ENCODE measurements around the gene SHLD1.
"Not testable (repeated sequence)": the region's sequence is repeated elsewhere in the genome, so short reads cannot be mapped to it uniquely, and the experiment has no call there.

The SHLD1 gene, protein sequence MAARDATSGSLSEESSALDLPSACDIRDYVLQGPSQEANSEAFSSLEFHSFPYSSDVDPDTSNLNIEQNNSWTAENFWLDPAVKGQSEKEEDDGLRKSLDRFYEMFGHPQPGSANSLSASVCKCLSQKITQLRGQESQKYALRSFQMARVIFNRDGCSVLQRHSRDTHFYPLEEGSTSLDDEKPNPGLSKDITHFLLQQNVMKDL

DNA sequence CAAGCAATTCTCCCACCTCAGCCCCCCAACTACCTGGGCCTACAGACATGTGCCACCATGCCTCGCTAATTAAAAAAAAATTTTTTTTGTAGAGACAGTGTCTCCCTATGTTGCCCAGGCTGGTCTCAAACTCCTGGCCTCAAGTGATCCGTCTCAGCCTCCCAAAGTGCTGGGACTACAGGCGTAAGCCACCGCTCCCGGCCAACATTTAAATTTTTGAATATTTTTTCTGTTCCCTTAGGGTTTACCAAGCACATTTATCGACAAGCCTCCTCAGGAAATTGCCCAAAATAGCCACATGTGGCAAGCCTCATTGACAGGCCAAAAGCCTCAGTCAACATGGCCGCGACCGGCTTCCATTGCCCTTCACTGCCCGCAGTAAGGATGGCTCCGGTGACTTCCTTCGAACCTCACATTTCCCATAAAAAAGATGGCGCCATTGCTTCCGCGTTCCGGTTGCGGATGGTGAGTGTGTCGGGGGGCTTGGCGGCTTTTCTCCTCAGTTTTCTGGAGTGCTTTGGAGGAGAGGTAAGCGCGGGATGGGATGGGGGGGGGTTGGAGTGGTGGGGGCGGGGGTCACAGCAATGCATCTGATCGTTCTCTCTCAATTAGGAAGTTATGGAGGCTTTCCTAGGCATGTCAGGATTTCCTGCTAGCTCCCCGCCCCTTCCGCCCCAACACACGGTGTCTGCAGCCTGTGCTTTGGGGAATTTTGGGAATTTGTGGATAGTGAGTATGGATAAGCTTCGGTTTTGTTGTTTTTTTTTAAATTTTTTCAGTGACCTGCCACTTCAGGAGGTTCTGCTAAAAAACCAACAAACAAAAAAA is at the start of gene SHLD1:
Gene SHLD1, plus strand, starts transcription at position 450 of the 828 bp plus-strand sequence. CDS start 22,465 bp downstream, outside the sequence.
- DNase-seq = peak; percentile 85

DNA sequence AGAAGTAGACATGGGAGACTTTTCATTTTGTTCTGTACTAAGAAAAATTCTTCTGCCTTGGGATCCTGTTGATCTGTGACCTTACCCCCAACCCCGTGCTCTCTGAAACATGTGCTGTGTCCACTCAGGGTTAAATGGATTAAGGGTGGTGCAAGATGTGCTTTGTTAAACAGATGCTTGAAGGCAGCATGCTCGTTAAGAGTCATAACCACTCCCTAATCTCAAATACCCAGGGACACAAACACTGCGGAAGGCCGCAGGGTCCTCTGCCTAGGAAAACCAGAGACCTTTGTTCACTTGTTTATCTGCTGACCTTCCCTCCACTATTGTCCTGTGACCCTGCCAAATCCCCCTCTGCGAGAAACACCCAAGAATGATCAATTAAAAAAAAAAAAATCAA is 47.9 kb upstream of the SHLD1 start:
- DNase-seq = not testable (repeated sequence)

DNA sequence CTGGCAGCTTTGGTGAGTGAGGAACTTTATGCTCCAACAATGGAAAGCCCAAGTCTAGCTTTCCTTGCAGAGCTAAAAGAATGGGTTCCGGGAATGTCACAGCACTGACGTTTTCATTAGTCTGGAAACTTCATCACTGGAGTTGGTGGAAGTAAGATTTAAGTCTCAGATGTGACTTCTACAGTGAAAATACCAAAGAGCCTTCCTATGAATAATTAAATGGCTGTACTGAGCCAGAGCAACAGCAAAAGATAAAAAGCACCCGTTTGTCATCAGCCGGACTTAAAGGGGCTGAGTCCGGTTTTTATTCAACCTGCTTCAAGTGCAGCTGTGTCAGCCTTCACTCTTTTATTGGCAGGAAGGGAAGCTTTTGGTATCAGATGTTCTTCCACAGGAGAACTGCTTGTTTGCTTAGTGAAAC is 46.5 kb upstream of the SHLD1 start:
- DNase-seq = no peak

DNA sequence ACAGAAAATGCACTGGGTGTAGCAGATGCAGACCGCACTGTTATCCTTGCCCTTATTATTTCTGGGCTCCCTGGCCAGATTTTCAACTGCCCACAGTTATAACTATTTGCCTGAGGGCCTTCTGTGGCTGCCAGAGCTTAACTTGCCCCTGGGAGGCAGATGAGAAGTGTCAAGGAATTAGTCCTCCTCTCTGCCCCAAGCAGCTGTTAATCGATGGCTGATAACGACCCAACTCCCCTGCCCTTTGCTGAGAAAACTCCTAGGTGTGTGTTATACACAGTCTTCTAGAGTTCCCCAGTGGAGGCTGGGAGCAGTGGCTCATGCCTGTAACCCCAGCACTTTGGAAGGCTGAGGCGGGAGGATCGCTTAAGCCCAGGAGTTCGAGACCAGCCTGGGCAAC is 44.4 kb upstream of the SHLD1 start:
- DNase-seq = no peak

DNA sequence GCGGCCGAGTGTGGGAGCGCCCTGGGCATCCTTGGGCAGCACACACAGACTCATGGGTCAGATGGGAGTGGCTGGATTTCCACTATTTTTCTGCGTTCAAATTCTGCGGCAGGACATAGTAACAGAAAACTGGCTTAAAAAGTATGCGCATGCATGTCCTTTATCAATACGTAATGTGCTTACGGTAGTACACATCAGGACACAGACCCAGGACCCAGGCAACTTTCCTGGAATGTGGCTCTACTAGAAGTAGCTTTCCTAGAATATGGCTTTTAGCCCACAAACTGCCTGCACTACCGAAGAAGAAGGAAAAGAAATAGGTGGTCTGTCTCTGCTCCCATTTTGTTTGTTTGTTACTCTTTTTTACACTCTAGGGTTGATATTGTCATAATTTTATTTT is 43.4 kb upstream of the SHLD1 start:
- DNase-seq = no peak

DNA sequence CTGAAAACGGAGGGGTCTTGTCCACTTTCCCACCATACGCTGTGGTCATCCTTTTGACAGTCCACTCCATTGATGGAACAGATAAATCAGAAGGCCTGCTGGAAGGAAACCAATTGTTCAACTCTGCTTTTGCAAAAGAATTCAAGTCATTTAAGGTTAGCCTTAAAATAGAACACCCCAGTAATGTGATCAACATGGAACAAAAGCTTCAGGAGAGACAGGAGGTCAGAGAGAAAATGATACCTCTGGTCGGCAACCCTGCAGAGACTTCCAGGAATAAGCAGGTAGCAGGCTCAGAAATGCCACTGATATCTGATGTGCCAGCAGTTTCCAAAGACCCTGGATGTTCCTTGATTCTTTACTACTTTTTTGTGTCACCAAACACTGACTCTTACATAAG is 39.6 kb upstream of the SHLD1 start:
- no peak for DNase-seq

DNA sequence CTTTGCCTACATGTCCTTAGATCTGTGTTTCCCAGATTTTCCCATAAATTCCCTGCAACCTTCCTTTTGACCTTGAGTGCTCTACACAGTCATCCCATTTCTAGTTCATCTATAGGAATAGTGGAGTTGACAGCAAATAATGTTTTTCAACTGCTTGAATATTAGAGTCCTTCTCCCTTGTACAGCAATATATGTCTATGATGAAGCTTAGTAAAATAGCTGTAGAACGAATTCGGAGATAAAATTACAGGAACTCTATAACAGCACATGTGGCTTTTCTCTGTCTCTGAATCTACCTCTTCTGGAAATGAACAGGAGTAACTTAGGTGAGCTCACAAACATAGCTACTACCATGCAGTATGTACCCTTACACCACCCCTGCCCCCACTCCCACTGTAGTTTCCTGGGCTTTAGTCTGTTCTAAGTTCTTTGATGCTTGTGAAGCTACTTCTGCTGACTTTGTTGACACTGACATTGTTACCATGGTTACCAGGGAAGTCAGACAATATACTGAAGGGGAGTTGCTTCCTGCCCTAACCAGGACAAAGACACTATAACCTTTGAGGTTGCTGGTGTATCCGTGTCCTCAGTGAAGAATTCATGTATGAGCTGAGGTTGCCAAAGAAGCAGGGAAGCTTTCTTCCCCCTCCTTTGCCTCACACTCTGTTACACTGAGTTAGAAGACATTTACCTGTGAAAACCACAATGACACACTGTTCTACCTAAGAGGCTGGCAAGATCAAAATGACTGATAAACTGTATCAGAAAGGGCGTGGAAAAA is 35.8 kb upstream of the SHLD1 start:
- peak; percentile 86 for DNase-seq

DNA sequence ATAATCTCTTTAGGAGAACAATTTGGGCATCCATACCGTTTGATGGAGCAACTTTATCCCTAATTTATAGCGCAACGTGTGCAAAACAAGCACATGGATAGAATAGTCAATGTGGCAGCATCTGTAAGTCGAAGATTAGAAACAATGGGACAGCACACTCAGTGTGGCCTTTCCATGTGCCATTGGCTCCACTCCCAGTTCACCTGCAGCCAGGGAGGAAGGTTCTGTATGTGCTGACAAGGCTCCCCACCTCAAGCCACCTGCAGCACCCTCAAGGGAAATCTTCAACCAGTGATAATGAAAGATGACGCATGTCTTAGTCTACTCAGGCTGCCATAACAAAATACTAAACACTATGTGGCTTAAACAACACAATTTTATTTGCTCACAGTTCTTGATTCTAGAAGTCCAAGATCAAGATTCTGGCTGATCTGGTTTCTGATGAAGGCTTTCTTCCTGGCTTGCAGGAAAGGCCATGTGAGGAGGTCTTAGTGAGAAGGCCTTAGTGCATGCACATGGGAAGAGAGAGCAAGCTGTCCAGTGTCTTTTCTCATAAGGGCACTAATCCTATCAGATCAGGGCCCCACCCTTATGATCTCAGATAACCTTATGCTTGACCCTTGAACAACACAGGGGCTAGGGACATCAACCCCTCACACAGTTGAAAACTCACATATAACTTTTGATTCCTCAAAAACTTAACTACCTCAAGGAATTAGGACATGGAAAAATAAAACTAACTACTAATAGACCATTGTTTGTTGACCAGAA is 34.9 kb upstream of the SHLD1 start:
- peak; percentile 10 for DNase-seq

DNA sequence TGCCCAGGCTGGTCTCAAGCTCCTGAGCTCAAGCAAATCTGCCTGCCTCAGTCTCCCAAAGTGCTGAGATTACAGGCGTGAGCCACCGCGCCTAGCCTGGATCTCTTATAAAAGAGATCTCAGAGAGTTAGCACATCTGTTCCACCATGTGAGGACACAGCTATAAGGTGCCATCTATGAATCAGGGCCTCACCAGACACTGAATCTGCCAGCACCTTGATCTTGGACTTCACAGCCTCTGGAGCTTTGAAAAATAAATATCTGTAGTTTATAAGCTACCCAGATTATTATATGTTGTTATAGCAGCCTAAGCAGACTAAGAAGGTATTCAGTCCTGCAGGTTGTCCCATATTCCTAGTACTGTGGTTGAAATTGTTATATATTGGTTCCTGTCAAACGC is 33.2 kb upstream of the SHLD1 start:
- no peak for DNase-seq

DNA sequence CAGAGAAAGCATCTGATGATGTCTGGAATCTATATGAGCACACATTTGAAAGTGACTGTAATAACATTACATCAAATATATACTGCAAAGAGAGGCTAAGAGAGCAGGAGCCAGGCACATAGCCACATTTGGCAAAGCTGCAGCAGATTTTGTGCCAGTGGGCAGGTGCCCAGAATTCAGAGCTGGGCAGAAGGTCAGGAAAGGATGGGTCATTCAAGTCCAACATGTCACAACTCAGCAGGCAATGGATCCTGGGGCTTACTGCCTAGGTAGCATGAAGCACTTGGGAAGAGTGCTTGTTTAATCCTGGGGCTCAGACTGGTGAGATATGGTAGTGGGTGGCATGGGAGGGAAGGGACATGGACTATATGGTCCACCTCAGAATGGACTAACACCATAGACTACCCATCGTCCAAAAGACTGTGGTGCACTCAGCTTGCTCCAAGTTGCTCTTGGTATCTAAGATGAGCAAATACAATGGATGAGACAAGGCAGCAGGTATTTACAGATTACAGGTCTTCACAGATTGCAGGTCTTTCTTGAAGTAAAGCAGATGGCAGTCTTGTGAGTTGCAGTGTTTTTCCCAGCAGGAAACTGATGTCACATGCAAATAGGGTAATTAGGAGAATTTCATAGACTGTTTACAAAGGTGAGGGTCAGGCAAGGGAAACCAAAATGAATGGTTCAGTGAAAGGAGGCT is 31.2 kb upstream of the SHLD1 start:
- no peak for DNase-seq

DNA sequence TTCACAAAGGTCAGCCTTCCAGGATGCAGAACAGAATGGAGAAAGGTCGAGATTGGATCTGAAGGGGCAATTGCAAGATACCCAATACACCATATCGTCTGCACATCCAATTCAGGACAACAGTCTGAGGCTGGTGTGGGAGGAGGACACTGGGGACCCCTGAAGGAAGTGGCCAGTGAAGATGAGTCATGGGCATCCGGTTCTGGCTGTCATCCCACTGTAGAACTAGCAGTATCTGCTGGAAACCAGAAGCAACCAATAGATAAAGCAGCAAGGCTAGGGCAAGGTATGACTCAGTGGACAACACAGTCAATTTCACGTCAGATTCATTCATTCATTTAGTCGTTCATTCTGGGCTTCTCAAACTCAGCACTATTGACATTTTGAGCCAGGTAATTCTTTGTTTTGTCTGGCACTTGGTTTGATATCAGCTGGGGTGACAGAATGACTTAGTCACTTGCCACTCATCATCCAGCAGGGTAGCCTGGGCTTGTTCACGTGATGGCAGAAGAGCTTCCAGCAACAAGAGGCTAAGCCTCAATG is 30.3 kb upstream of the SHLD1 start:
- DNase-seq = peak; percentile 31

DNA sequence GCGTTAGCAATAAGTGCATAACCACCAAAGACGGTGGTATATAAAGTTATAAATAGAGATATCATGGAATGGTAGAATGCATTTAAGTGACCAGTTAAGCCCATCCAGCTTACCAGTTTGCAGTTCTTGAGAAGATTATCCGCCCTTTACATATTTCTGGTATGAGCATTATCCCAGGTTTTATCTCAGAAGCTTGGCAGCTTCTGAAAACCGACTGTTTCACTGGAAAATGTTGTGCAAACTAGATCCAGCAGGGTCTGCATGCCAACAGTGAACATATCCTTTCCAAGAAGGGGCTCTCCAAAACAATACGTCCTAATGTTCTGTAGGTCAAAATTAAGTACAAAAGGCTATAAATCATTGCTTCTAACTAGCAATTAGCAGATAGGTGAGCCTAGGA is 29.5 kb upstream of the SHLD1 start:
- DNase-seq = no peak

DNA sequence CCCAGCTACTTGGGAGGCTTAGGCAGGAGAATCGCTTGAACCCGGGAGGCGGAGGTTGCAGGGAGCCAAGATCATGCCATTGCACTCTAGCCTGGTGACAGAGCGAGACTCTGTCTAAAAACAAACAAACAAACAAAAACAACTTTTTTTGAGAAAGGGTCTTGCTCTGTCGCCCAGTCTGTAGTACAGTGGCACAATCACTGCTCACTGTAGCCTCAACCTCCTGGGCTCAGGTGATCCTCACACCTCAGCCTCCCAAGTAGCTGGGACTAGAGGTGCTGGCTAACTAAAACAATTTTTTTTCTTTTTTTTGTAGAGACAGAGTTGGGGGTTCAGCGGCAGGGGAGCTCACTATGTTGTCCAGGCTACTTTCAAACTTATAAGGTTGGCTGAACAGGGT is 28.8 kb upstream of the SHLD1 start:
- not testable (repeated sequence) for DNase-seq

DNA sequence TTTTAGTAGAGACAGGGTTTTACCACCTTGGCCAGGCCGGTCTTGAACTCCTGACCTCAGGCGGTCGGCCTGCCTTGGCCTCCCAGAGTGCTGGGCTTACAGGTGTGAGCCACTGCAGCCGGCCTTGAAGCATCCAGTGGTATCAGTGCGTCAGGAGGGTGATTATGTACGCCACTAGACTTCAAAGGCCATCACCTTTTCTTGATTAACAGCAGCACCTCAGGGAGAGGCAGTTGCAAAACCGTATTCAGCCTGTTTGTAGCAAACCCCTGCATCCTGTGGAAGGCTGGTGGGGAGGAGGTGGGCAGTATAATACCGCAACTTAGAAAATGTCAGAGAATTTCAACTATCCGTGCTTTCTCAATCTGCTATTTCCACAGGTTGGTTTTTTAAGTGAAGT is 27.3 kb upstream of the SHLD1 start:
- DNase-seq = no peak

DNA sequence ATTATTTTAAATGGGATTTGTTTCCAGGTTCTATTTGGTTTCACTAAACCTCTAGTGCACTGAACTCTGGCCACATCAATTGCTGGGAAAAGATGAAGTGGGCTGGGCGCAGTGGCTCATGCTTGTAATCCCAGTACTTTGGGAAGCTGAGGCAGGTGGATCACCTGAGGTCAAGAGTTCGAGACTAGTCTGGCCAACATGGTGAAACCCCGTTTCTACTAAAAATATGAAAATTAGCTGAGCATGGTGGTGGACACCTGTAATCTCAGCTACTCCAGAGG is 25.1 kb upstream of the SHLD1 start:
- not testable (repeated sequence) for DNase-seq

DNA sequence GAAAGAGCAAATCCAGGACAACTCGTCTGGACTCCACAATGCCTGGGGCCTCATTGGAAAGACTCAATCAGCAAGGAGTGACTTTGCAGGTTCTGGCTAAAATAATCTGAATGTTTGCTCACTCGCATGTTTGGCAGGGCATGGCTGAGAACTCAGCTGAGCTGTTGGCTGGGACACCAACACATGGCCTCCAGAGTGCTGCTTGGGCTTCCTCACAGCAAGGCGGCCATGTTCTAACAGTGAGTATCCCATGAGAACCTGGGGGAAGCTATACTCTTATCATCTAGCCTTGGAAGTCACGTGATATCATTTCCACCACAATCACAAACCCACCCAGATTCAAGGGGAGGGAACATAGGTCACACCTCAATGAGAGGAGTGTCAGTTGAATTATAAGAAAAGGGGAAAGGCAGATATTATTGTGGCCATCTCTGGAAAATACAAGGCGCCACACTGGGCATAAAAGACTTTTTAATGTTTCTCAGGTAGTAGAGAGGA is 23.1 kb upstream of the SHLD1 start:
- no peak for DNase-seq

DNA sequence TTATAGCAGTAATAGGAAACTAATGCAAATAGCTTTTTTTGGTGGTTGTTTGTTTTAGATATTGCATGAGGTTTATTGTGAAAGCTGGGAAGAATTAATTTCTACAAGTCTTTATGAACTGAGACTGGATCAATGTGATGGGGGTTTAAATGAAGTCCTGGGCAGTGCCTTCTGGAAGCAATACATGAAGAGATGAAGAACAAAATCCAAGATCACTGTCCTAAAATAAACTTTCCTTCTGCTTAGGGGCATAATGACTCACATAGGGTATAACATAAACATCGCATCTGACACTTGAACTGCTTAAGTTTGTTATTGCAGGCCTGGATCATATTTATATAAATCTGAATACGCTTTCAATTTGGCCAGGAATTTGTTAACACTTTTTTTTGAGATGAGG is 20.9 kb upstream of the SHLD1 start:
- DNase-seq = no peak

DNA sequence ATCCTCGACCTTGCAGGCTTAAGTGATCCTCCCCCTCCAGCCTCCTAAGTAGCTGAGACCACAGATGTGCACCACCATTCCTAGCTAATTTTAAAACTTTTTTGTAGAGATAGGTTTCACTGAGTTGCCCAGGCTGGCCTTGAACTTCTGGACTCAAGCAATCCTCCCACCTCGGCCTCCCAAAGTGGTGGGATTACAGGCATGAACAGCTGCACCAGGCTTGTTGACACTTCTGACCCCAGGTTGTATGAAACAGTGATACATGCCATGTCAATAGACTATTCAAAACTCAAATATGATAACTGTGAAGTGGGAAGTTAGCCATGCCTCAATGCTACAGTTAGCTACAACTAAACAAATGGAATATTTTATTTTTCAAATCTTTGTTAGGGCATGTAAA is 20.1 kb upstream of the SHLD1 start:
- no peak for DNase-seq

DNA sequence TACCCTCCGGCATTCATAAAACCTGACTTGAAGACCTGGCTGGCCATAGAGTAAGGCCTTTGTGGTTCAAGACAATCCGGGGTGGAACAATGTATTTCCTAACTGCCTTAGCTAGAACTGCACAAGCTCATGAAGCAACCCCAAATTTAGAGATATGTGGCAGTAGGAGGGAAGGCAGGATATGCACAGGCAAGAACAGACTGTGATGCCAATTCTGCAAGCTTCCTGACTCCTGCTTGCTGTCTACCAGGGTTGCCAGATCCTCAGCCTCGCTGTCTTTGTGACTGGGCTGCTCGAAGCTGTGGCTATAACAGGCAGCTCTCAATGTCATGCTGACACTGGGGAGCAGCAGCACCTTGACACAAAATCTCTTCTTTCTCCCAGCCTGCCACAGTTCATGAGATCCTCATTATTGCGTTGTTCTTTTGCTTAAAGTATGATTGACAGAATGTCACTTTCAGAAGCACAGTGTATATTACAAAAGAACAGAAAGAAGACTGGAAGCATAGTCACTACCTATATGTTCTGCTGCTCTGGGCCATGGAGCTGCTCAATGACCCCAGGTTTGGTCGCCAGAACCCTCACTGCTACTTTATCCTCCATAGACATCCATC is 18.3 kb upstream of the SHLD1 start:
- DNase-seq = no peak

DNA sequence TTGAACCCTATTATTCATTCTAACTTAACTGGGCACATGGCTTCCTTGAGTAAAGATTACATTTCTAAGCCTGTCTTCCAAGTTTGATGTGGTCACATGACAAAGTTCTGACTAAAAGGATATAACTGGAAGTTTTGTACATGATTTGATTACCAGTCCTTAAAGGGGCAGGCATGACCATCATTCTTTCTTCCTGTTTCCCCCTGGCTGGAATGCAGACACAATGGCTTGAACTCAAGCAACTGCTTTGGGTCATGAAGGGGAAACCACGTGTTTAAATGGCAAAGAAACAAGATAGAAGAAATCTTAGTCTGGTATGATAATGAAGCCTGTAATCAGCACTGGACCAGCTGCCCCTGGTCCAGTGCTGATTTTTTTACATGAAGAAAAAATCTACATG is 15.6 kb upstream of the SHLD1 start:
- no peak for DNase-seq

DNA sequence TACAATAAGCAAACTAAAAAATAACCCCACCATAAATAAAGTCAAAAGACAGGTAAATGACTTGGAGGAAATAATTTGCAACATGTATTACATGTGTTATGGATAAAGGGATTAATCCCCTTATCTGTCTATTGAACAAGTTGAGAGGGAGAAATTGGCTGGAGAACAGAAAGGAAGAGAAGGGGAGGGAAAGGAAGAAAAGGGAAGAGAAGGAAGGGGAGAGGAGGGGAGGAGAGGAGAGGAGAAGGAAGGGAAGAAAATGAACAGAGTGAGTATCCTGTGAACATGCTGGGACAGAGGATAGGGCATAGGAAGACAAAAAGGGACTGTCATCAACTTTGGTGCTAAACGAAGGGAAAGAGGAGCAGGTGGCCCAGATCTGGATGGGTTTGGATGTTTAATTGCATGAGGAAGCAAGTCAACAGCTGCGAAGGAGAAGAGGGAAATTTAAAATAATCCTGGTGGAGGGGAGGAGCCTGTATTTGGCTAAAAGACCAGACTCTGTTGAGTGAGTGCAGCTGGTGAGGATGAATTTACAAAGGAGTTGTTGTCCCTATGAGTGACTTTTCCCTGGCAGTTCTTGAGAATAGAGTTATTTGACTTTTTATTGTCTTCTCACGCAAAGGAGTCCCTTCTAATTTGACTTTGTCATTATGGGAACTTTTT is 14.2 kb upstream of the SHLD1 start:
- DNase-seq = no peak

Measured in CD4-positive, alpha-beta T cell treated with Interleukin-6 for 4 hours (primary cell).